HEK293T (cell line): ENCODE data around the gene ELOVL2.

Source experiments
- CTCF ChIA-PET: fragments of 350-600 bp; formaldehyde crosslinking; extraction: SDS; loops from one replicate; lab custom pipeline; 2021; ENCODE audit warnings: antibody characterized with exemption, inconsistent platforms; lab: Yijun Ruan, JAX
- POLR2A ChIA-PET: fragments of 350-600 bp; formaldehyde crosslinking; extraction: SDS; loops from one replicate; lab custom pipeline; 2020; ENCODE audit warnings: antibody characterized with exemption, inconsistent platforms; lab: Yijun Ruan, JAX
- DNase-seq: peaks from one replicate; pipeline ENCODE4 v3.0.0; 2012; ENCODE audit warnings: mixed read lengths; ENCODE audit errors: extremely low spot score
- ARNT ChIP-seq: fragments of 450-650 bp; IDR thresholded peaks from 2 replicates; pipeline ENCODE4 v1.6.1; 2017; ENCODE audit warnings: mild to moderate bottlenecking
- BHLHE40 ChIP-seq: fragments of 450-650 bp; IDR thresholded peaks from 2 replicates; pipeline ENCODE4 v1.6.1; 2016; ENCODE audit warnings: mild to moderate bottlenecking, moderate library complexity, borderline replicate concordance
- CTBP1 ChIP-seq: fragments of 450-650 bp; IDR thresholded peaks from 2 replicates; pipeline ENCODE4 v1.6.1; 2016; ENCODE audit warnings: borderline replicate concordance
- ELF4 ChIP-seq: fragments of 450-650 bp; IDR thresholded peaks from 2 replicates; pipeline ENCODE4 v1.6.1; 2017; ENCODE audit warnings: antibody characterized with exemption
- FOXA1 ChIP-seq: fragments of 450-650 bp; IDR thresholded peaks from 2 replicates; pipeline ENCODE4 v1.6.1; 2016; ENCODE audit warnings: mild to moderate bottlenecking
- FOXK2 ChIP-seq: fragments of 450-650 bp; IDR thresholded peaks from 2 replicates; pipeline ENCODE4 v1.6.1; 2016; ENCODE audit warnings: mild to moderate bottlenecking
- FOXM1 ChIP-seq: fragments of 450-650 bp; IDR thresholded peaks from 2 replicates; pipeline ENCODE4 v1.6.1; 2017; ENCODE audit warnings: mild to moderate bottlenecking, borderline replicate concordance
- HDGF ChIP-seq: fragments of 450-650 bp; IDR thresholded peaks from 2 replicates; pipeline ENCODE4 v1.6.1; 2017; ENCODE audit warnings: antibody characterized with exemption, borderline replicate concordance
- L3MBTL2 ChIP-seq: fragments of 450-650 bp; conservative IDR thresholded peaks from 2 replicates; pipeline ENCODE4 v1.6.1; 2016; ENCODE audit warnings: mild to moderate bottlenecking
- LEF1 ChIP-seq: fragments of 450-650 bp; IDR thresholded peaks from 2 replicates; pipeline ENCODE4 v1.6.1; 2017; ENCODE audit warnings: mild to moderate bottlenecking, borderline replicate concordance
- NFRKB ChIP-seq: fragments of 450-650 bp; IDR thresholded peaks from 2 replicates; pipeline ENCODE4 v1.6.1; 2016; ENCODE audit warnings: mild to moderate bottlenecking, moderate library complexity
- PKNOX1 ChIP-seq: fragments of 450-650 bp; IDR thresholded peaks from 2 replicates; pipeline ENCODE4 v1.6.1; 2016
- SP1 ChIP-seq: fragments of 450-650 bp; IDR thresholded peaks from 2 replicates; pipeline ENCODE4 v1.6.1; 2017
- SUZ12 ChIP-seq: fragments of 450-650 bp; IDR thresholded peaks from 2 replicates; pipeline ENCODE4 v1.6.1; 2016; ENCODE audit warnings: mild to moderate bottlenecking
- TARDBP ChIP-seq: fragments of 450-650 bp; IDR thresholded peaks from 2 replicates; pipeline ENCODE4 v1.6.1; 2016
- ZNF384 ChIP-seq: fragments of 450-650 bp; IDR thresholded peaks from 2 replicates; pipeline ENCODE4 v1.6.1; 2016

ELOVL2 gene

GRCh38 chr6:10949579-10950490, 94.3 kb downstream of the ELOVL2 start:
- ChIA-PET POLR2A (no interaction called here), CTCF (interaction anchor here (0.7 to 1.0 kb wide), 3 partner anchors 20 to 93 kb away, joined by 3 to 4 read pairs (median 4); no protein-coding TSS in a partner anchor)
- no peak for TF ChIP-seq FOXA1
- no peak for TF ChIP-seq FOXM1
- TF ChIP-seq HDGF: no peak
- TF ChIP-seq PKNOX1: no peak
- TF ChIP-seq BHLHE40: no peak
- no peak for DNase-seq

GRCh38 chr6:10947966-10948365, 96.1 kb downstream of the ELOVL2 start:
- POLR2A ChIA-PET: no interaction called here
- TF ChIP-seq ELF4: no peak
- no peak for TF ChIP-seq LEF1
- TF ChIP-seq HDGF: no peak
- no peak for TF ChIP-seq ARNT
- TF ChIP-seq L3MBTL2: no peak
- TF ChIP-seq TARDBP: no peak
- no peak for TF ChIP-seq SP1
- TF ChIP-seq FOXA1: no peak
- no peak for TF ChIP-seq PKNOX1
- TF ChIP-seq SUZ12: no peak
- no peak for TF ChIP-seq BHLHE40
- TF ChIP-seq FOXK2: no peak
- TF ChIP-seq ZNF384: no peak
- no peak for TF ChIP-seq NFRKB
- no peak for TF ChIP-seq FOXM1
- no peak for TF ChIP-seq CTBP1
- DNase-seq: no peak
- CTCF ChIA-PET: no interaction called here

- ChIA-PET CTCF (no interaction called here), POLR2A (no interaction called here)
- TF ChIP-seq ZNF384 (no peak), SUZ12 (no peak), PKNOX1 (no peak), FOXA1 (no peak), NFRKB (no peak), TARDBP (no peak), SP1 (no peak), FOXM1 (no peak), CTBP1 (no peak), BHLHE40 (no peak)
These were observed 98.3 kb downstream of the ELOVL2 start for GRCh38 chr6:10945845-10946244.

GRCh38 chr6:10939840-10940239, 104.3 kb downstream of the ELOVL2 start:
- TF ChIP-seq PKNOX1 (no peak), LEF1 (no peak), ZNF384 (no peak), HDGF (no peak), CTBP1 (no peak), SP1 (no peak), TARDBP (no peak), NFRKB (no peak), BHLHE40 (no peak), SUZ12 (no peak), ELF4 (no peak), FOXM1 (no peak), ARNT (no peak), FOXA1 (no peak), FOXK2 (no peak)

More at GRCh38 chr6:10945845-10946244, 98.3 kb downstream of the ELOVL2 start:
- DNase-seq: no peak

GRCh38 chr6:10933126-10933525, 111.0 kb downstream of the ELOVL2 start:
- ChIA-PET CTCF (no interaction called here), POLR2A (no interaction called here)
- no peak for DNase-seq
- TF ChIP-seq ELF4 (no peak), ARNT (no peak), L3MBTL2 (no peak), FOXM1 (no peak), PKNOX1 (no peak)

More at GRCh38 chr6:10939840-10940239, 104.3 kb downstream of the ELOVL2 start:
- ChIA-PET CTCF (interaction anchor here (1.6 kb wide), 1 partner anchor 15 kb away, joined by 3 read pairs; no protein-coding TSS in a partner anchor), POLR2A (no interaction called here)
- DNase-seq: no peak
